Lower lobe of right lung (tissue), 2 donors: Measurements from ENCODE around the gene SLC12A1. TPM values are rescaled to one million over a fixed set of nuclear protein-coding genes. Genes with fewer than 3 reads are reported as not detected.
A peak's percentile ranks its signal among the peaks of the same experiment; 100 is the strongest.

ENCODE experiments used
- ATAC-seq, 2 donors: fragments of 200-7000 bp; cut with Tn5 transposase; one replicate each; pipeline ENCODE4 v1.9.1; 2020 to 2022; ENCODE audit warnings: mild to moderate bottlenecking in 2 of 2, moderate library complexity in 2 of 2
- DNase-seq: peaks from one replicate; pipeline ENCODE4 v3.0.0-alpha.2; 2020
- H3K27ac ChIP-seq: fragments of 200-600 bp; one replicate; pipeline ENCODE4 v1.8.0; 2022
- H3K27me3 ChIP-seq: fragments of 200-600 bp; one replicate; pipeline ENCODE4 v1.8.0; 2022; ENCODE audit warnings: low read depth
- H3K36me3 ChIP-seq: fragments of 200-600 bp; one replicate; pipeline ENCODE4 v1.8.0; 2022; ENCODE audit warnings: mild to moderate bottlenecking
- H3K4me1 ChIP-seq: fragments of 200-600 bp; one replicate; pipeline ENCODE4 v1.8.0; 2022
- H3K4me3 ChIP-seq: fragments of 200-600 bp; one replicate; pipeline ENCODE4 v1.8.0; 2022; ENCODE audit warnings: mild to moderate bottlenecking
- H3K9me3 ChIP-seq: fragments of 200-600 bp; one replicate; pipeline ENCODE4 v1.8.0; 2022
- intact Hi-C: fragments of 100-400 bp; cut with DNase I; formaldehyde crosslinking; loops from one replicate; pipeline ENCODE4 v1.11.0; 2022
- total RNA-seq: library from RNA; stranded (reverse); fragmentation: NEBNext Ultra II Directional; extraction: Animal tissue kit (Norgen Biotek cat#: 25700); gene quantifications from one replicate; pipeline ENCODE4 v1.2.1, GENCODE V29; 2021
- TF ChIP-seq, protein P1 (sequence below): fragments of 200-600 bp; IDR thresholded peaks from one replicate; pipeline ENCODE4 v1.8.0; 2022; ENCODE audit warnings: antibody characterized with exemption, mild to moderate bottlenecking
- donor health status: DM: no; HTN: yes; CAD: no; lungs with severe emphysema.

The SLC12A1 gene
- total RNA-seq, 1 donor from 2014 or later, result not detected

DNA sequence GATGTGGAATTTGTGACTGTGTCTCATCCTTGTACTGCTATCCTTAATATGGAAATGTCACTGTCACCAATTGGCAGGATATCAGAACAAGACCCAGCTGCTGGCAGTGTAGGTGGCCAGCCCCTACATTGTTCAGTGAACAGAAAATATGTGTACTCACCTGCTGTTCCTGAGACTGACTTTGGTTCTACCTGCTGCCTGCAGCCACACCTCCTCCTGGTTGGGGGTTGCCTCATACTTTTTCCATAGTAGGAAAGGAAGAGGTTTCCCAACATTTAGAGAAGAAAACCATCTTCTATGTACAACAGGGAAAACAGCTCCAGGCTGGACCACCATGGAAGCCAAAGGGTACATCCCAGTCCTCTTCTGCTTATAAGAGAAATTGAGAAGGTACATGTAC is 35.9 kb downstream of the SLC12A1 start:
- intact Hi-C loops, result no loop called here
- ATAC-seq (no peak), DNase-seq (no peak)
- Histone ChIP-seq H3K36me3 (no peaks in the 10 kb centered on the region), H3K27me3 (no peaks in the 10 kb centered on the region), H3K4me1 (no peaks in the 10 kb centered on the region), H3K4me3 (no peak overlapping the region), H3K9me3 (no peaks in the 10 kb centered on the region), H3K27ac (no peak overlapping the region)
- TF ChIP-seq, protein P1, sequence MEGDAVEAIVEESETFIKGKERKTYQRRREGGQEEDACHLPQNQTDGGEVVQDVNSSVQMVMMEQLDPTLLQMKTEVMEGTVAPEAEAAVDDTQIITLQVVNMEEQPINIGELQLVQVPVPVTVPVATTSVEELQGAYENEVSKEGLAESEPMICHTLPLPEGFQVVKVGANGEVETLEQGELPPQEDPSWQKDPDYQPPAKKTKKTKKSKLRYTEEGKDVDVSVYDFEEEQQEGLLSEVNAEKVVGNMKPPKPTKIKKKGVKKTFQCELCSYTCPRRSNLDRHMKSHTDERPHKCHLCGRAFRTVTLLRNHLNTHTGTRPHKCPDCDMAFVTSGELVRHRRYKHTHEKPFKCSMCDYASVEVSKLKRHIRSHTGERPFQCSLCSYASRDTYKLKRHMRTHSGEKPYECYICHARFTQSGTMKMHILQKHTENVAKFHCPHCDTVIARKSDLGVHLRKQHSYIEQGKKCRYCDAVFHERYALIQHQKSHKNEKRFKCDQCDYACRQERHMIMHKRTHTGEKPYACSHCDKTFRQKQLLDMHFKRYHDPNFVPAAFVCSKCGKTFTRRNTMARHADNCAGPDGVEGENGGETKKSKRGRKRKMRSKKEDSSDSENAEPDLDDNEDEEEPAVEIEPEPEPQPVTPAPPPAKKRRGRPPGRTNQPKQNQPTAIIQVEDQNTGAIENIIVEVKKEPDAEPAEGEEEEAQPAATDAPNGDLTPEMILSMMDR, result no peak

DNA sequence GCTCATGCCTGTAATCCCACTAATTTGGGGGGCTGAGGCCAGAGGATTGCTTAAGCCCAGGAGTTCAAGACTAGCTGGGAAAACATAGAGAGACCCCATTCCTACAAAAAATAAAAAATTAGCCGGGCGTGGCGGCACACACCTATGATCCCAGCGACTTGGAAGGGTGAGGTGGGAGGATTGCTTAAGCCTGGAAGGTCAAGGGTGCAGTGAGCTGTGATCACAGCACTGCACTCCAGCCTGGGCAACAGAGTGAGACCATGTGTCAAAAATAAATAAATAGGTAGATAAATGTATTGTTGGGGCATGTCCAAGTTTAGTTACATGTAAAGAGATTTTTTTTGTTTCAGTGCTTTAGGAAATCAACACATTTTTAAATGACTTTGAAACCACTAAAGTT is 36.4 kb downstream of the SLC12A1 start:
- TF ChIP-seq, protein P1, result no peak

DNA sequence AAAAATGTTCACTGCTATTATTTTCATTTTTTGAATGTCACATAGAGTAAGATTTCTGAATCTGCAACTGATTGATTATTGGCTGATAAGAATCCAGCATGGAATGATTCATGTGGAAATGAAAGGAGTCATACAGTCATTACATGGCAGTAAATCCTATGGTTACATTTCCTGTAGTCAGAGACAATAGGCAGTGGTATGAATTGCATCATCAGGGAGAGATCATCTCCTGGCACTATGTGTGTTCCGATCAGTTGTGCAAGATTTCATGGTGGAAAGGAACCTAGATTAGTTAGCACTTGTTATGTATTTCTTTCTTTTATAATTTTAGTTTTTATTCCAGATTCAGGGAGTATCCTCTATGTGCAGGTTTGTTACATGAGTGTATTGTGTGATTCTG is 38.8 kb downstream of the SLC12A1 start:
- Histone ChIP-seq H3K4me1 (no peaks in the 10 kb centered on the region), H3K36me3 (no peaks in the 10 kb centered on the region), H3K9me3 (no peaks in the 10 kb centered on the region), H3K27ac (no peak overlapping the region), H3K4me3 (no peak overlapping the region), H3K27me3 (no peaks in the 10 kb centered on the region)
- ATAC-seq (no peak), DNase-seq (no peak)
- intact Hi-C loops, result no loop called here
- TF ChIP-seq, protein P1, result no peak

More for the DNA sequence above, 36.4 kb downstream of the SLC12A1 start:
- no peak overlapping the region for H3K4me3 ChIP-seq
- DNase-seq (no peak), ATAC-seq (no peak)
- intact Hi-C loops, result no loop called here
- no peak overlapping the region for H3K27ac ChIP-seq
- H3K27me3 ChIP-seq, result no peaks in the 10 kb centered on the region
- no peaks in the 10 kb centered on the region for H3K4me1 ChIP-seq
- H3K36me3 ChIP-seq, result no peaks in the 10 kb centered on the region
- no peaks in the 10 kb centered on the region for H3K9me3 ChIP-seq

DNA sequence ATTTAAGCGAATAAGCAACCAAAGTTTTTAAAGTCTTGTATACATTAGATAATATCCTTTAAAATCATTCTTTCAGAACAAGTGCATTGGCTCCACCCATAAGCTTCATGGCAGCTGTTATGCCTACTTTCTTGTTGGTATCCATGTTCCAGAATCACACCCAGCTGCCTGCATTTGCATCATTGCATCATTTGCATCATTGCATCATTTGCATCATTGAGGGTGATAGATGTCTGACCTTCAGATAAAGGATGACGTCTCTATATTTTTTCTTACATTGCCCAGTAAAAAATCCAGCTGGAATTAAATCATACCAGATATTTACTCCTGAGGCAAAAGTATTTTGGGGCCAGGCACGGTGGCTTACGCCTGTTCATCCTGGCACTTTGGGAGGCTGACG is 42.3 kb downstream of the SLC12A1 start:
- TF ChIP-seq, protein P1, result no peak
- Histone ChIP-seq H3K4me3 (no peak overlapping the region), H3K9me3 (no peaks in the 10 kb centered on the region), H3K27me3 (no peaks in the 10 kb centered on the region), H3K4me1 (no peaks in the 10 kb centered on the region), H3K36me3 (no peaks in the 10 kb centered on the region), H3K27ac (no peak overlapping the region)
- intact Hi-C loops, result no loop called here
- ATAC-seq (no peak), DNase-seq (no peak)

DNA sequence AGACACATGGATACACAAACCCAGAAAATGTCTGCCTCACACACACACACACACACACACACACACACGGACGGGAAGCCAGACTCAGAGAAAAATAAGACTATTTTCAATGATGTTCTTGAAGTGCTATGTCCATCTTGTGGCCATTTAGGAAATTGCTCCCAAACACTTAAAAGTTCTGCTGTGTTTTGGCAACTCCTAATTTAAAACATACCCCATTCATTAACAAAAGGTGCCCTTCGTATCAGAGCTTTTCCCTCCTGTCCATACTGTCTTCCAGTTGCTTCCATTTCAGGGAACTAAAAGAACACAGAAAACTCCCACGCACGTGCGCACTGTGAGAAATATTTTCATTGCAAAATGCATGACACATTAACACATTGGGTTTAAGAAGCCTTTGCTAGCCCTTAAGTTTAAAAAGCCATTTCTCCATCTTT is 44.6 kb downstream of the SLC12A1 start:
- Histone ChIP-seq H3K27me3 (no peaks in the 10 kb centered on the region), H3K9me3 (no peaks in the 10 kb centered on the region), H3K36me3 (no peaks in the 10 kb centered on the region), H3K4me1 (no peaks in the 10 kb centered on the region), H3K27ac (no peak overlapping the region), H3K4me3 (no peak overlapping the region)
- ATAC-seq (peak in 1 of 2 donors; percentile 34), DNase-seq (no peak)
- TF ChIP-seq, protein P1, result peak; percentile 46
- intact Hi-C loops, result no loop called here

DNA sequence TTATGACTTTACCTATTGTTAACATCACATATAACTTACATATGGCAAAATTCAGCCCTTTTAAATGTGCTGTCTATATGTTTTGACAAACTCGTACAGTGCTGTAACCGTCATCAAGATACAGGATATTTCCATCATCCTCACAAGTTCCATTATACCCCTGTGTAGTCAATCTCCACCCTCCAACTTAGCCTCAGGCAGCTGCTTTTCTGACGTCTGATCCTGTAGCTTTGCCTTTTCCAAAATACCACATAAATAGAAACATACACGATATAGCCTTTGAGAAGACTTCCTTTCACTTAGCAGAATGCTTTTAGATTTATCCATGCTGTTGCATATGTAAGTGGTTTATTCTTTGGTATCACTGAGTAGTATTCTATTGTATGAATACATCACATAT is 47.1 kb downstream of the SLC12A1 start:
- Histone ChIP-seq H3K4me3 (no peak overlapping the region), H3K4me1 (no peaks in the 10 kb centered on the region), H3K9me3 (no peaks in the 10 kb centered on the region), H3K36me3 (no peaks in the 10 kb centered on the region), H3K27ac (no peak overlapping the region), H3K27me3 (no peaks in the 10 kb centered on the region)
- ATAC-seq (no peak), DNase-seq (no peak)
- TF ChIP-seq, protein P1, result no peak
- intact Hi-C loops, result no loop called here
